Mesendoderm (in vitro differentiated cells): Measurements from ENCODE around the gene SPINT2.
A peak's percentile ranks its signal among the peaks of the same experiment; 100 is the strongest.

Experiments used
- DNase-seq: peaks from one replicate; pipeline ENCODE4 v3.0.0; 2013
- H2AK5ac ChIP-seq: 2 replicates; pipeline ENCODE4 v1.6.1; 2013; ENCODE audit warnings: low read length, inconsistent platforms
- H2BK120ac ChIP-seq: 2 replicates; pipeline ENCODE4 v1.6.1; 2013; ENCODE audit warnings: low read depth, mild to moderate bottlenecking, low read length, moderate library complexity, mixed read lengths
- H2BK15ac ChIP-seq: replicated peaks from 2 replicates; pipeline ENCODE4 v1.6.1; 2013; ENCODE audit warnings: low read depth, mild to moderate bottlenecking, moderate library complexity
- H2BK5ac ChIP-seq: 2 replicates; pipeline ENCODE4 v1.6.1; 2013; ENCODE audit warnings: low read length, inconsistent platforms
- H3K18ac ChIP-seq: 2 replicates; pipeline ENCODE4 v1.6.1; 2013; ENCODE audit warnings: mild to moderate bottlenecking, low read length, mixed read lengths
- H3K23ac ChIP-seq: one replicate; pipeline ENCODE4 v1.6.1; 2013; ENCODE audit warnings: low read length
- H3K27ac ChIP-seq: 2 replicates; pipeline ENCODE4 v1.5.1; 2013; ENCODE audit warnings: low read depth, mild to moderate bottlenecking, inconsistent platforms, low read length, moderate library complexity
- H3K27me3 ChIP-seq: 2 replicates; pipeline ENCODE4 v1.6.1; 2013; ENCODE audit warnings: low read length, control low read depth, mild to moderate bottlenecking, inconsistent platforms; ENCODE audit not compliant: insufficient read depth, poor library complexity
- H3K36me3 ChIP-seq: 2 replicates; pipeline ENCODE4 v1.6.1; 2013; ENCODE audit warnings: low read length, inconsistent platforms; ENCODE audit not compliant: control insufficient read depth, insufficient read depth
- H3K4ac ChIP-seq: one replicate; pipeline ENCODE4 v1.6.1; 2013; ENCODE audit warnings: low read depth, mild to moderate bottlenecking, low read length, moderate library complexity
- H3K4me1 ChIP-seq: 2 replicates; pipeline ENCODE4 v1.6.1; 2013; ENCODE audit warnings: low read depth, low read length, inconsistent platforms; ENCODE audit not compliant: control insufficient read depth
- H3K4me2 ChIP-seq: 2 replicates; pipeline ENCODE4 v1.6.1; 2013; ENCODE audit warnings: low read length
- H3K4me3 ChIP-seq: 2 replicates; pipeline ENCODE4 v1.5.1; 2013; ENCODE audit warnings: mild to moderate bottlenecking, low read length
- H3K56ac ChIP-seq: one replicate; pipeline ENCODE4 v1.6.1; 2013; ENCODE audit warnings: low read length
- H3K79me1 ChIP-seq: 2 replicates; pipeline ENCODE4 v1.6.1; 2013; ENCODE audit warnings: low read length, inconsistent platforms
- H3K79me2 ChIP-seq: 2 replicates; pipeline ENCODE4 v1.6.1; 2013; ENCODE audit warnings: mild to moderate bottlenecking, low read length; ENCODE audit not compliant: control insufficient read depth, insufficient read depth
- H3K9ac ChIP-seq: 2 replicates; pipeline ENCODE4 v1.6.1; 2013; ENCODE audit warnings: low read length, inconsistent platforms
- H4K5ac ChIP-seq: one replicate; pipeline ENCODE4 v1.6.1; 2013; ENCODE audit warnings: low read length
- H4K8ac ChIP-seq: one replicate; pipeline ENCODE4 v1.6.1; 2013; ENCODE audit warnings: low read depth, mild to moderate bottlenecking, control low read depth, low read length, moderate library complexity
- WGBS: extraction: QIAGEN DNeasy Blood & Tissue Kit; methylation state at CpG from one replicate; pipeline ENCODE4 v1.1.7; 2013; ENCODE audit warnings: low lambda C conversion rate, missing lambda C conversion rate; ENCODE audit not compliant: insufficient coverage; ENCODE audit errors: extremely low coverage; 5-methylcytosine and 5-hydroxymethylcytosine counted together

SPINT2 gene

GRCh38 chr19:38247126-38247525 lies 17.2 kb upstream of the SPINT2 start:
- Histone ChIP-seq H3K79me2 (no peaks in the 10 kb centered on the region), H3K79me1 (no peaks in the 10 kb centered on the region), H2BK5ac (no peak overlapping the region), H3K27ac (no peak overlapping the region), H4K8ac (no peak overlapping the region), H3K23ac (no peak overlapping the region), H3K27me3 (no peaks in the 10 kb centered on the region), H3K4me3 (no peak overlapping the region), H3K4me1 (peaks cover 2% of the 10 kb centered on the region), H3K9ac (no peak overlapping the region), H3K36me3 (no peaks in the 10 kb centered on the region), H2BK15ac (no peak overlapping the region), H2AK5ac (no peak overlapping the region), H3K4me2 (no peak overlapping the region), H3K4ac (no peak overlapping the region), H2BK120ac (no peak overlapping the region), H4K5ac (no peak overlapping the region), H3K56ac (no peak overlapping the region), H3K18ac (no peak overlapping the region)
- no peak for DNase-seq
- no CpG with 5 or more reads among the region's 5 CpGs for whole genome bisulfite sequencing

GRCh38 chr19:38247734-38248268 lies 16.6 kb upstream of the SPINT2 start:
- Histone ChIP-seq H3K79me2 (no peaks in the 10 kb centered on the region), H3K56ac (no peak overlapping the region), H2BK120ac (no peak overlapping the region), H3K27me3 (no peaks in the 10 kb centered on the region), H2BK15ac (no peak overlapping the region), H3K23ac (no peak overlapping the region), H3K4me1 (peaks cover 6% of the 10 kb centered on the region), H4K8ac (no peak overlapping the region), H2AK5ac (no peak overlapping the region), H2BK5ac (no peak overlapping the region), H4K5ac (no peak overlapping the region), H3K18ac (no peak overlapping the region), H3K36me3 (no peaks in the 10 kb centered on the region), H3K27ac (no peak overlapping the region), H3K4ac (no peak overlapping the region), H3K9ac (no peak overlapping the region), H3K4me3 (no peak overlapping the region), H3K79me1 (no peaks in the 10 kb centered on the region), H3K4me2 (no peak overlapping the region)
- DNase-seq = peak; percentile 72
- WGBS = no CpG with 5 or more reads among the region's 9 CpGs

GRCh38 chr19:38248421-38248820 lies 16.0 kb upstream of the SPINT2 start:
- no peaks in the 10 kb centered on the region for H3K27me3 ChIP-seq
- no peak overlapping the region for H4K8ac ChIP-seq
- no peak overlapping the region for H3K18ac ChIP-seq
- no peak overlapping the region for H2BK15ac ChIP-seq
- no peak overlapping the region for H3K9ac ChIP-seq
- no peak overlapping the region for H3K4me3 ChIP-seq
- no peak overlapping the region for H3K4ac ChIP-seq
- no peak overlapping the region for H4K5ac ChIP-seq
- H3K4me1 ChIP-seq = peaks cover 6% of the 10 kb centered on the region
- no peaks in the 10 kb centered on the region for H3K79me1 ChIP-seq
- H3K27ac ChIP-seq = no peak overlapping the region
- DNase-seq = no peak
- H3K79me2 ChIP-seq = no peaks in the 10 kb centered on the region
- no peak overlapping the region for H2BK5ac ChIP-seq
- H3K36me3 ChIP-seq = no peaks in the 10 kb centered on the region
- WGBS = no CpG with 5 or more reads among the region's 7 CpGs
- no peak overlapping the region for H3K23ac ChIP-seq
- no peak overlapping the region for H2AK5ac ChIP-seq
- H2BK120ac ChIP-seq = no peak overlapping the region
- no peak overlapping the region for H3K56ac ChIP-seq
- H3K4me2 ChIP-seq = no peak overlapping the region

- no peak overlapping the region for H2BK5ac ChIP-seq
- H3K9ac ChIP-seq = no peak overlapping the region
- H3K36me3 ChIP-seq = no peaks in the 10 kb centered on the region
- H2BK15ac ChIP-seq = no peak overlapping the region
- H4K5ac ChIP-seq = no peak overlapping the region
- H3K4me1 ChIP-seq = peaks cover 6% of the 10 kb centered on the region
- H3K27ac ChIP-seq = no peak overlapping the region
- H3K79me1 ChIP-seq = no peaks in the 10 kb centered on the region
- no peak overlapping the region for H3K4ac ChIP-seq
- no peak overlapping the region for H3K4me2 ChIP-seq
- no peak for DNase-seq
- no peak overlapping the region for H3K56ac ChIP-seq
- H2AK5ac ChIP-seq = peak overlapping the region; percentile 78
- no peaks in the 10 kb centered on the region for H3K79me2 ChIP-seq
- H3K27me3 ChIP-seq = no peaks in the 10 kb centered on the region
- H3K4me3 ChIP-seq = no peak overlapping the region
- H4K8ac ChIP-seq = no peak overlapping the region
- no peak overlapping the region for H3K18ac ChIP-seq
- no peak overlapping the region for H2BK120ac ChIP-seq
- H3K23ac ChIP-seq = no peak overlapping the region
These were observed 13.9 kb upstream of the SPINT2 start for GRCh38 chr19:38250428-38250820.

GRCh38 chr19:38250821-38251563 lies 13.4 kb upstream of the SPINT2 start:
- Histone ChIP-seq H3K4me2 (peak overlapping the region; percentile 7), H2BK120ac (peak overlapping the region; percentile 16), H4K8ac (no peak overlapping the region), H3K23ac (no peak overlapping the region), H3K27me3 (no peaks in the 10 kb centered on the region), H3K9ac (peak overlapping the region; percentile 39), H3K56ac (peak overlapping the region; percentile 11), H3K27ac (peak overlapping the region; percentile 4), H2AK5ac (peak overlapping the region; percentile 78), H4K5ac (no peak overlapping the region), H3K79me2 (no peaks in the 10 kb centered on the region), H3K79me1 (no peaks in the 10 kb centered on the region), H2BK15ac (no peak overlapping the region), H2BK5ac (no peak overlapping the region), H3K18ac (peak overlapping the region; percentile 41), H3K4ac (peak overlapping the region; percentile 63), H3K4me1 (peaks cover 6% of the 10 kb centered on the region), H3K4me3 (no peak overlapping the region), H3K36me3 (no peaks in the 10 kb centered on the region)
- no CpG with 5 or more reads among the region's 18 CpGs for WGBS
- DNase-seq = no peak
